Colonic mucosa (tissue), 4 donors: ENCODE results near the gene SPRED3. TPM values are rescaled to one million over a fixed set of nuclear protein-coding genes. Genes with fewer than 3 reads are reported as not detected.
A peak's percentile ranks its signal among the peaks of the same experiment; 100 is the strongest.

Experiments used
- DNase-seq: peaks from one replicate; pipeline ENCODE4 v3.0.0-alpha.2; 2020
- H3K27ac ChIP-seq: fragments of 200-600 bp; one replicate; pipeline ENCODE4 v1.8.0; 2021
- H3K27me3 ChIP-seq: fragments of 200-600 bp; one replicate; pipeline ENCODE4 v1.8.0; 2021
- H3K36me3 ChIP-seq: fragments of 200-600 bp; one replicate; pipeline ENCODE4 v1.8.0; 2021
- H3K4me1 ChIP-seq: fragments of 200-600 bp; one replicate; pipeline ENCODE4 v1.8.0; 2021; ENCODE audit warnings: mild to moderate bottlenecking
- H3K4me3 ChIP-seq: fragments of 200-600 bp; one replicate; pipeline ENCODE4 v1.8.0; 2021
- H3K9ac ChIP-seq, 2 donors: one replicate each; pipeline ENCODE4 v1.7.0; 2013; ENCODE audit warnings: control low read depth in 2 of 2, low read depth in 2 of 2, low read length in 2 of 2
- H3K9me3 ChIP-seq: fragments of 200-600 bp; one replicate; pipeline ENCODE4 v1.8.0; 2021
- intact Hi-C: fragments of 100-400 bp; cut with DNase I; formaldehyde crosslinking; loops from one replicate; pipeline ENCODE4 v1.14.1; 2022
- total RNA-seq, 2 donors: library from RNA; stranded (reverse); fragmentation: NEBNext Ultra II Directional in 1 of 2; extraction: Animal tissue kit (Norgen Biotek cat#: 25700) in 1 of 2; gene quantifications; one replicate each; pipeline ENCODE4 v1.2.1, GENCODE V29; 2021
- TF ChIP-seq, protein P1 (sequence below): fragments of 200-600 bp; IDR thresholded peaks from one replicate; pipeline ENCODE4 v1.8.0; 2022; ENCODE audit warnings: antibody characterized with exemption, mild to moderate bottlenecking
- donor health status: healthy.
- donor health status: DM: no; HTN: no; CAD: no.
- donor health status: DM: no; HTN: no; CAD: no.

The SPRED3 gene
- total RNA-seq, 2 donors from 2014 or later = 0.61 to 0.99 TPM

DNA sequence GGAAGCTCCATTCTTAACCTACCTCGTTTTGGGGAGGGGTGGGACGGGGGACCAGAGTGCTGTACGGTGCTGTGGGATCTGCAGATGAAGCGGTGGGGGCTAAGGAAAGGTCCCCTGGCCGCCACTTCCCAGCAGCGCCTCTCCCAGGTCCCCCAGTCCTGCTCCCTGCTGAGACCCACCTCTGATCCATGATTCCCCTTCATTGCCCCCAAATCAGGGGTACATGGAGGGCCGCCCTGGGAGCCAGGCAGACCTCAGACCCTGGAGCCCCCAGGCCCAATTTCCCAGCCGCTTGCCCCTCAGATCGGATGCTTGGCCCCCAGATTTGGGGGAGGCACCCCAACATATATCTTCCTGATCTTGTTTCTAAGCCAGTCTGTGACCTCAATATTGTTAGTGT is 10.6 kb downstream of the SPRED3 start:
- TF ChIP-seq, protein P1, sequence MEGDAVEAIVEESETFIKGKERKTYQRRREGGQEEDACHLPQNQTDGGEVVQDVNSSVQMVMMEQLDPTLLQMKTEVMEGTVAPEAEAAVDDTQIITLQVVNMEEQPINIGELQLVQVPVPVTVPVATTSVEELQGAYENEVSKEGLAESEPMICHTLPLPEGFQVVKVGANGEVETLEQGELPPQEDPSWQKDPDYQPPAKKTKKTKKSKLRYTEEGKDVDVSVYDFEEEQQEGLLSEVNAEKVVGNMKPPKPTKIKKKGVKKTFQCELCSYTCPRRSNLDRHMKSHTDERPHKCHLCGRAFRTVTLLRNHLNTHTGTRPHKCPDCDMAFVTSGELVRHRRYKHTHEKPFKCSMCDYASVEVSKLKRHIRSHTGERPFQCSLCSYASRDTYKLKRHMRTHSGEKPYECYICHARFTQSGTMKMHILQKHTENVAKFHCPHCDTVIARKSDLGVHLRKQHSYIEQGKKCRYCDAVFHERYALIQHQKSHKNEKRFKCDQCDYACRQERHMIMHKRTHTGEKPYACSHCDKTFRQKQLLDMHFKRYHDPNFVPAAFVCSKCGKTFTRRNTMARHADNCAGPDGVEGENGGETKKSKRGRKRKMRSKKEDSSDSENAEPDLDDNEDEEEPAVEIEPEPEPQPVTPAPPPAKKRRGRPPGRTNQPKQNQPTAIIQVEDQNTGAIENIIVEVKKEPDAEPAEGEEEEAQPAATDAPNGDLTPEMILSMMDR = no peak
- peaks cover 19% of the 10 kb centered on the region for H3K27me3 ChIP-seq

DNA sequence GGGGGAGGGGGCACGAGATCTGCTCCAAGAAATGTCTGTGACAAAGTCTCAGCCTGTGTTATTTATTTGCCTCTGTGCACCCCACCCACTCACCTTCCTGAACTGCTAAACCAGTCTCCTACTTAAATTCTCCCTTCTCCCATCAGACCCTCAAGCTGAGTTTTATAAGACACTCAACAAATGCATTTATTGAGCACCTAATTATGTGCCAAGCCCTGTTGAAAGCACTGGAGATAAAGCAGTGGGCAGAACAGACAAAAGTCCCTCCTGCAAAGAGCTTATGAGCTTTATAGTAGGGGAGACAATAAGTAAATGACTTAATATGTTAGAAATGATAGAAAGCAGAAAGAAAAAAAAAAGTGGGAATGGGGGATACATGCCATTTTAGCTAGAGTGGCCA is 11.0 kb downstream of the SPRED3 start:
- Histone ChIP-seq H3K27me3 (peaks cover 16% of the 10 kb centered on the region), H3K9ac (no peak overlapping the region), H3K9me3 (no peaks in the 10 kb centered on the region), H3K36me3 (no peaks in the 10 kb centered on the region), H3K4me1 (peaks cover 6% of the 10 kb centered on the region), H3K4me3 (no peak overlapping the region), H3K27ac (no peak overlapping the region)
- DNase-seq = no peak
- TF ChIP-seq, protein P1 = no peak
- intact Hi-C loops = no loop called here

More for the DNA sequence above, 10.6 kb downstream of the SPRED3 start:
- DNase-seq = no peak
- Histone ChIP-seq H3K4me3 (no peak overlapping the region), H3K36me3 (no peaks in the 10 kb centered on the region), H3K9ac (no peak overlapping the region), H3K27ac (no peak overlapping the region), H3K9me3 (no peaks in the 10 kb centered on the region), H3K4me1 (peaks cover 2% of the 10 kb centered on the region)
- intact Hi-C loops = no loop called here

DNA sequence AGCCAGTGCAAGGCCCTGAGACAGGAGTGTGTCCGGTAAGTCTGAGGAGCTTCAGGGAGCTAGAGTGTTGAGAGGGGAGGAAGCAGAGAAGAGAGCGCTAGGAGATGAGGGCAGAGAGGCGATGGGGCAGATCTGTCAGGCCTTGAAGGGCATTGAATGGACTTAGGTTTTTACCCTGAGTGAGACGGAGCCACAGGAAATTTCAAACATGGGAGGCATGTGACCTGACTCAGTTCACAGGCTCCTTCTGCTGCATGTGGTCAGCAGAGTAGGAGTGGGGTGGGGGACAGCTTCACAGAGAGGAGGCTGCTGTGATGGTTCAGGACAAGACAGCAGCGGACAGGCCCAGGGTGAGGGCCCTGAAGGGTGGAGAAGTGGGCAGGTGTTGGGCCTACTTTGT is 11.9 kb downstream of the SPRED3 start:
- peaks cover 8% of the 10 kb centered on the region for H3K27me3 ChIP-seq
- H3K36me3 ChIP-seq = no peaks in the 10 kb centered on the region
- no peak overlapping the region for H3K27ac ChIP-seq
- H3K4me3 ChIP-seq = no peak overlapping the region
- no peak overlapping the region for H3K9ac ChIP-seq
- H3K4me1 ChIP-seq = peaks cover 7% of the 10 kb centered on the region
- TF ChIP-seq, protein P1 = no peak
- DNase-seq = no peak
- H3K9me3 ChIP-seq = no peaks in the 10 kb centered on the region
- intact Hi-C loops = loop anchor here (10.0 kb wide), 1 partner anchor 214 kb away; the partner anchor contains the start of genes EIF3K and MAP4K1

DNA sequence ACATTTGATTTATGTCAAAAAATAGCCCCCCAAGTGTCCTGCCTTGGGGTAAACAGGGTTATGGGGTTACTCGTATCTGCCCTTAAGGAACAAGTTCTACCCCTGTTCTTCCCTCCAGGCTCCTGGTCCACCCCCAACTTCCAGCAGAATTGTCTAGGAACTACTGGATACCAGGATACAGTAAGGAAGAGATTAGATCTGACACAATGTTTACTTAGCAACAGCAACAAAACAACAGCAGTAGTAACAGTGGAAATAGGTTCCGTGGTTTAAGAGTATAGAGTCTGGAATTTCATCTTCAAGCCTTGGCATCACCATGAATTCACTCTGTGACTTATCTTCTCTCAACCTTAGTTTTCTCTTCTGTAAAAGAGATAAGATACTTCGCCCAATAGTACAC is 12.7 kb downstream of the SPRED3 start:
- Histone ChIP-seq H3K27me3 (peaks cover under 1% of the 10 kb centered on the region), H3K9ac (no peak overlapping the region), H3K27ac (no peak overlapping the region), H3K4me1 (peaks cover 7% of the 10 kb centered on the region), H3K36me3 (no peaks in the 10 kb centered on the region), H3K4me3 (no peak overlapping the region), H3K9me3 (no peaks in the 10 kb centered on the region)
- TF ChIP-seq, protein P1 = no peak
- no peak for DNase-seq
- intact Hi-C loops = loop anchor here (10.0 kb wide), 1 partner anchor 214 kb away; the partner anchor contains the start of genes EIF3K and MAP4K1

DNA sequence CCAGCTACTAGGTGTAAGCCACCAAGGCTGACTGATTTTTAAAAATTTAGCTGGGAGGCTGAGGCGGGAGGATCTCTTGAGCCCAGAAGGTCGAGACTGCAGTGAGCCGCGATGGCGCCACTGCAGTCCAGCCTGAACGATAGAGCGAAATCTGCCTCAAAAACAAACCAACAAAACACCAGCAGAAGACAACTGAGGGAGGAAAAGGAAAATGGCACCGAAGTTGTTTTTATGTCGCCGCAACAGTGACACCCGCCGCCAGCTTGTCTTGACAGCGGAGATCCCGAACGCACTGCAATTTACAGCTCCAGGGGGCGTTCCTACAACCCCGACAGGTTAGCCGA is 14.1 kb downstream of the SPRED3 start:
- Histone ChIP-seq H3K27me3 (no peaks in the 10 kb centered on the region), H3K4me3 (peak overlapping the region; percentile 97), H3K9me3 (no peaks in the 10 kb centered on the region), H3K36me3 (no peaks in the 10 kb centered on the region), H3K9ac (peak overlapping the region; percentile 8 to 26), H3K27ac (peak overlapping the region; percentile 84), H3K4me1 (peaks cover 7% of the 10 kb centered on the region)
- TF ChIP-seq, protein P1 = no peak
- intact Hi-C loops = loop anchor here (10.0 kb wide), 1 partner anchor 212 kb away; the partner anchor contains the start of genes EIF3K and MAP4K1
- no peak for DNase-seq
